CD4-positive, alpha-beta T cell (primary cell): ENCODE results near the gene ARHGAP6. TPM values are rescaled to one million over a fixed set of nuclear protein-coding genes. Genes with fewer than 3 reads are reported as not detected.
"Not testable (repeated sequence)": the region's sequence is repeated elsewhere in the genome, so short reads cannot be mapped to it uniquely, and the experiment has no call there.

ENCODE experiments used
- ATAC-seq: fragments of 200-7000 bp; cut with Tn5 transposase; one replicate; pipeline ENCODE4 v1.10.0; 2022; ENCODE audit warnings: mild to moderate bottlenecking; ENCODE audit not compliant: poor library complexity
- CTCF ChIA-PET: fragments of 350-600 bp; sonication (Branson Sonifier 250); formaldehyde crosslinking; loops from one replicate; lab custom pipeline; 2021; ENCODE audit warnings: antibody characterized with exemption, inconsistent platforms; lab: Charles Lee
- POLR2A ChIA-PET: fragments of 350-600 bp; sonication (Branson Sonifier 250); formaldehyde crosslinking; loops from one replicate; lab custom pipeline; 2021; ENCODE audit warnings: antibody characterized with exemption, inconsistent platforms; lab: Charles Lee
- DNase-seq, 14 experiments: peaks; one replicate each; pipeline ENCODE4 v3.0.0-alpha.2; 2013 to 2020; ENCODE audit warnings: mixed read lengths in 2 of 14
- H3K27ac ChIP-seq, 2 donors: one replicate each; pipeline versions ENCODE4 v1.5.1 to v1.7.0; 2013; ENCODE audit warnings: low read length in 2 of 2, low read depth in 1 of 2, mild to moderate bottlenecking in 1 of 2
- H3K27me3 ChIP-seq, 2 experiments: 1 replicate in 1 of 2; 2 replicates in 1 of 2; pipeline versions ENCODE4 v1.6.1 to v1.7.0; 2013; ENCODE audit warnings: low read length in 2 of 2, control low read depth in 1 of 2, mild to moderate bottlenecking in 1 of 2, moderate library complexity in 1 of 2; ENCODE audit not compliant: insufficient read depth in 2 of 2, control insufficient read depth in 1 of 2
- H3K36me3 ChIP-seq: one replicate; pipeline ENCODE4 v1.6.1; 2013; ENCODE audit warnings: low read length, control low read depth; ENCODE audit not compliant: insufficient read depth
- H3K4me1 ChIP-seq: one replicate; pipeline ENCODE4 v1.6.1; 2013; ENCODE audit warnings: low read length, control low read depth; ENCODE audit not compliant: insufficient read depth
- H3K4me3 ChIP-seq: one replicate; pipeline ENCODE4 v1.5.1; 2013; ENCODE audit warnings: mild to moderate bottlenecking, low read length, moderate library complexity
- H3K9me3 ChIP-seq, 2 experiments: 1 replicate in 1 of 2; 2 replicates in 1 of 2; pipeline versions ENCODE4 v1.6.1 to v1.7.0; 2013; ENCODE audit warnings: low read length in 2 of 2, mild to moderate bottlenecking in 2 of 2, control low read depth in 1 of 2, moderate library complexity in 1 of 2; ENCODE audit not compliant: control insufficient read depth in 1 of 2, insufficient read depth in 1 of 2
- H3K27ac Mint-ChIP-seq: one replicate; pipeline ENCODE4 v1.8.0; 2020; ENCODE audit warnings: mixed read lengths
- H3K27me3 Mint-ChIP-seq: one replicate; pipeline ENCODE4 v1.8.0; 2021; ENCODE audit warnings: mixed read lengths
- H3K36me3 Mint-ChIP-seq: one replicate; pipeline ENCODE4 v1.8.0; 2021; ENCODE audit warnings: low read depth, mixed read lengths
- H3K4me1 Mint-ChIP-seq: one replicate; pipeline ENCODE4 v1.8.0; 2021; ENCODE audit warnings: low read depth, mixed read lengths
- H3K4me3 Mint-ChIP-seq: one replicate; pipeline ENCODE4 v1.8.0; 2020; ENCODE audit warnings: mild to moderate bottlenecking, mixed read lengths
- H3K9me3 Mint-ChIP-seq: one replicate; pipeline ENCODE4 v1.8.0; 2020; ENCODE audit warnings: mixed read lengths
- intact Hi-C, 2 experiments: fragments of 100-400 bp; cut with DNase I in 1 of 2; cut with micrococcal nuclease in 1 of 2; formaldehyde crosslinking; loops; one replicate each; pipeline versions ENCODE4 v1.15.1 to v1.9.0; 2023 to 2025; cut with DNase I, micrococcal nuclease
- total RNA-seq, 174 experiments: library from RNA in 2 of 174; stranded (reverse) in 2 of 174; gene quantifications; one replicate each; pipeline ENCODE4 v1.2.3 and lab custom pipeline; 2021 to 2026
- TF ChIP-seq, protein P1 (sequence below): fragments of 200-600 bp; IDR thresholded peaks from one replicate; pipeline ENCODE4 v1.8.0; 2022; ENCODE audit warnings: antibody characterized with exemption, mild to moderate bottlenecking

Gene ARHGAP6
- total RNA-seq, 2 experiments from 2014 or later: not detected

DNA sequence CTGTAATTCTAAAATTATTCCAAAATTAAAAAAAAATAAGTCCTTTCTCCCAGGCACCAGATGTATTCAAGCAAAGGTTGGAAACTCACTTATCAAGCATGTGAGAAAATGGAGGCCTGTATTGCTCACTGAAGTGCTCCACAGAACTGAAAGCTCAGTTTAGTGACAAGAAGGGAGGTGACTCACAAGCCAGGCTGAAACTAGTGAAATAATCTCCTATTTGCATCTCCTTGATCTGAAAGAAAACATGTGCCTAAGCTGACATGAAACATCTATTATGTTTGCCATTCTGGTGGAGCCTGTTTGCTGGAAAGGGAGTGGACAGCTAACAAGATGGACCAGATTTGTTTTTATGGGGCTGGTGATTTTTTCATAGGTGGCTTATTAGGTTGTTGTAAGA is 426.5 kb downstream of the ARHGAP6 start:
- intact Hi-C loops: no loop called here
- peaks cover 0 to 4% of the 10 kb centered on the region in 2 experiments for H3K9me3 ChIP-seq
- ATAC-seq (no peak), DNase-seq (no peak)
- Mint-ChIP-seq H3K27ac (no peak overlapping the region), H3K4me1 (no peaks in the 10 kb centered on the region), H3K27me3 (no peaks in the 10 kb centered on the region), H3K9me3 (no peaks in the 10 kb centered on the region), H3K36me3 (no peaks in the 10 kb centered on the region), H3K4me3 (no peak overlapping the region)
- no peaks in the 10 kb centered on the region for H3K4me1 ChIP-seq
- H3K4me3 ChIP-seq: no peak overlapping the region
- H3K27ac ChIP-seq: no peak overlapping the region
- H3K27me3 ChIP-seq: no peaks in the 10 kb centered on the region
- TF ChIP-seq, protein P1, sequence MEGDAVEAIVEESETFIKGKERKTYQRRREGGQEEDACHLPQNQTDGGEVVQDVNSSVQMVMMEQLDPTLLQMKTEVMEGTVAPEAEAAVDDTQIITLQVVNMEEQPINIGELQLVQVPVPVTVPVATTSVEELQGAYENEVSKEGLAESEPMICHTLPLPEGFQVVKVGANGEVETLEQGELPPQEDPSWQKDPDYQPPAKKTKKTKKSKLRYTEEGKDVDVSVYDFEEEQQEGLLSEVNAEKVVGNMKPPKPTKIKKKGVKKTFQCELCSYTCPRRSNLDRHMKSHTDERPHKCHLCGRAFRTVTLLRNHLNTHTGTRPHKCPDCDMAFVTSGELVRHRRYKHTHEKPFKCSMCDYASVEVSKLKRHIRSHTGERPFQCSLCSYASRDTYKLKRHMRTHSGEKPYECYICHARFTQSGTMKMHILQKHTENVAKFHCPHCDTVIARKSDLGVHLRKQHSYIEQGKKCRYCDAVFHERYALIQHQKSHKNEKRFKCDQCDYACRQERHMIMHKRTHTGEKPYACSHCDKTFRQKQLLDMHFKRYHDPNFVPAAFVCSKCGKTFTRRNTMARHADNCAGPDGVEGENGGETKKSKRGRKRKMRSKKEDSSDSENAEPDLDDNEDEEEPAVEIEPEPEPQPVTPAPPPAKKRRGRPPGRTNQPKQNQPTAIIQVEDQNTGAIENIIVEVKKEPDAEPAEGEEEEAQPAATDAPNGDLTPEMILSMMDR: no peak
- CTCF ChIA-PET: no interaction called here
- no peaks in the 10 kb centered on the region for H3K36me3 ChIP-seq
- POLR2A ChIA-PET: no interaction called here

DNA sequence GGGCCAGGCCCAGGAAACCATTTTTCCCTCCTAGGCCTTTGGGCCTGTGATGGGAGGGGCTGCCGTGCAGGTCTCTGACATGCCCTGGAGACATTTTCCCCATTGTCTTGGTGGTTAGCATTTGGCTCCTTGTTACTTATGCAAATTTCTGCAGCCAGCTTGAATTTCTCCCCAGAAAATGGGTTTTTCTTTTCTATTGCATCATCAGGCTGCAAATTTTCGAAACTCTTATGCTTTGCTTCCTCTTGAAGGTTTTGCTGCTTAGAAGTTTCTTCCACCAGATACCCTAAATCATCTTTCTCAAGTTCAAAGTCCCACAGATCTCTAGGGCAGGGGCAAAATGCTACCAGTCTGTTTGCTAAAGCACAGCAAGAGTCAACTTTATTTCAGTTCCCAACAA is 430.3 kb downstream of the ARHGAP6 start:
- H3K9me3 ChIP-seq, H3K27ac ChIP-seq, H3K27me3 Mint-ChIP-seq, H3K27me3 ChIP-seq, intact Hi-C loops, H3K27ac Mint-ChIP-seq, CTCF ChIA-PET, H3K4me1 Mint-ChIP-seq, POLR2A ChIA-PET, H3K36me3 Mint-ChIP-seq, H3K9me3 Mint-ChIP-seq, H3K4me1 ChIP-seq, H3K4me3 Mint-ChIP-seq, H3K36me3 ChIP-seq, DNase-seq, H3K4me3 ChIP-seq, ATAC-seq: not testable (repeated sequence)

DNA sequence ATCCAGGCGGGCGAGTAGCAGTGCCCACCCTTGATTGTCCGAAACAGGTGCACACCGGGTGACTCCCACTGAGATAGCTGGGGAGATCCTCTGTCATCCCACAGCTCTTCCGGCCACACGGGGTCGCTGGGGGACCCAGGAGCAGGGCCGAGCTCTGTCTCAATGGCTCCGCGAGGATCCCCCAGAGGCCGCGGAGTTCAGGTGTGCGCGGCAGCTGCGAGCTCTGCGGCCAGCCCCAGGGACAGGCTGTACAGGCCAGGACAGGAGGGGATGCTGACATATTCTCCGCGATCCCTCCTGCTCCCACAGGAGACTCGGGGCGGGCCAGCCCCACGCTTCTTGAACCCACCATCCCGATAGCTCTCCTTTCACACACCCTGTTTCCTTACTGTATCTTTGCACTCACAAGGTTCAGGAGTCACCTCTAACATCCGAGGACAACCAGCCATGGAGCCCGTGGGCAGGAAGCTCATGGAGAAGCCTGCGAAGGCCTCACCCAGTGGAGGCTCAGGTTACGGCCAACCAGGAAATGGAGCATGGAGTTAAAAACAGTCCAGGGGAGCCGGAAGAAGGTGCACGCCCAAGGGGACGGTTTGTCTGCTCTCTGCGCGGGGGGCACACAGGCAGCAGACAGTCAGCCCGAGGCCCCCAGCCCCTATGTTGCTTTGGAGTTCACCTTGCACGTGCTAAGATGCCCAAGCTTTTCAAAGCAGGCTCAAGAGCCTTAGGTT is 450.4 kb downstream of the ARHGAP6 start:
- no peak overlapping the region for H3K4me3 Mint-ChIP-seq

More for the DNA sequence above, 450.4 kb downstream of the ARHGAP6 start:
- TF ChIP-seq, protein P1: no peak
- no peaks in the 10 kb centered on the region for H3K27me3 ChIP-seq
- no peaks in the 10 kb centered on the region for H3K4me1 ChIP-seq
- H3K4me3 ChIP-seq: no peak overlapping the region
- peaks cover 2% of the 10 kb centered on the region for H3K9me3 Mint-ChIP-seq
- H3K36me3 ChIP-seq: no peaks in the 10 kb centered on the region
- H3K36me3 Mint-ChIP-seq: no peaks in the 10 kb centered on the region
- H3K4me1 Mint-ChIP-seq: no peaks in the 10 kb centered on the region
- H3K27ac ChIP-seq: no peak overlapping the region
- ChIA-PET POLR2A (no interaction called here), CTCF (no interaction called here)
- no peaks in the 10 kb centered on the region for H3K27me3 Mint-ChIP-seq
- H3K9me3 ChIP-seq: peaks cover 0 to 20% of the 10 kb centered on the region in 2 experiments
- intact Hi-C loops: no loop called here
- ATAC-seq (no peak), DNase-seq (no peak)
- H3K27ac Mint-ChIP-seq: no peak overlapping the region
